Measurements from ENCODE around the gene RHBDD1. TPM values are rescaled to one million over a fixed set of nuclear protein-coding genes. Genes with fewer than 3 reads are reported as not detected.
A peak's percentile ranks its signal among the peaks of the same experiment; 100 is the strongest.

Gene RHBDD1
- polyA plus RNA-seq, 2 donors, result 3.9 to 5.2 TPM

- no peaks in the 10 kb centered on the region for H3K36me3 ChIP-seq (ENCODE audit: control insufficient read depth in 2 of 2, insufficient read depth in 2 of 2, low read length in 1 of 2)
- WGBS, 2 donors, result 0 to 1% methylated on average over 32 to 82 of the region's 82 CpGs
- no peaks in the 10 kb centered on the region for H3K27me3 ChIP-seq (ENCODE audit: control insufficient read depth in 1 of 2, insufficient read depth in 2 of 2, low read length in 2 of 2)
- H3K27ac ChIP-seq (ENCODE audit: low read depth in 2 of 2, low read length in 1 of 2), result peak within 1 kb of the TSS; percentile 75 to 76
- peaks cover 7 to 23% of the 10 kb centered on the region in 2 donors for H3K4me1 ChIP-seq (ENCODE audit: control insufficient read depth in 2 of 2, insufficient read depth in 2 of 2, low read length in 1 of 2)
- peak within 1 kb of the TSS; percentile 59 to 70 for H3K4me3 ChIP-seq (ENCODE audit: low read depth in 1 of 2, low read length in 2 of 2)
- H3K9me3 ChIP-seq (ENCODE audit: control insufficient read depth in 2 of 2, insufficient read depth in 1 of 2, low read depth in 1 of 2, low read length in 1 of 2), result peaks cover 0 to 4% of the 10 kb centered on the region in 2 donors
Measured at GRCh38 chr2:226799211-226799975, 36.5 kb upstream of the RHBDD1 start, which contains the start of gene IRS1. TSS of gene IRS1 (minus strand) at chr2:226799820. CDS start at chr2:226798738, 1,082 bp downstream.

GRCh38 chr2:226799976-226800940 lies 35.6 kb upstream of the RHBDD1 start:
- no peaks in the 10 kb centered on the region for H3K27me3 ChIP-seq (ENCODE audit: control insufficient read depth in 1 of 2, insufficient read depth in 2 of 2, low read length in 2 of 2)
- H3K27ac ChIP-seq (ENCODE audit: low read depth in 2 of 2, low read length in 1 of 2), result peak overlapping the region; percentile 75 to 76
- peaks cover 0 to 4% of the 10 kb centered on the region in 2 donors for H3K9me3 ChIP-seq (ENCODE audit: control insufficient read depth in 2 of 2, insufficient read depth in 1 of 2, low read depth in 1 of 2, low read length in 1 of 2)
- WGBS, 2 donors, result 4% methylated on average over 31 to 39 of the region's 39 CpGs
- peaks cover 7 to 22% of the 10 kb centered on the region in 2 donors for H3K4me1 ChIP-seq (ENCODE audit: control insufficient read depth in 2 of 2, insufficient read depth in 2 of 2, low read length in 1 of 2)
- H3K4me3 ChIP-seq (ENCODE audit: low read depth in 1 of 2, low read length in 2 of 2), result peak overlapping the region; percentile 59 to 70
- H3K36me3 ChIP-seq (ENCODE audit: control insufficient read depth in 2 of 2, insufficient read depth in 2 of 2, low read length in 1 of 2), result no peaks in the 10 kb centered on the region

- Histone ChIP-seq H3K36me3 (ENCODE audit: control insufficient read depth in 2 of 2, insufficient read depth in 2 of 2, low read length in 1 of 2) (no peaks in the 10 kb centered on the region), H3K9me3 (ENCODE audit: control insufficient read depth in 2 of 2, insufficient read depth in 1 of 2, low read depth in 1 of 2, low read length in 1 of 2) (peaks cover 0 to 4% of the 10 kb centered on the region in 2 donors), H3K27me3 (ENCODE audit: control insufficient read depth in 1 of 2, insufficient read depth in 2 of 2, low read length in 2 of 2) (no peaks in the 10 kb centered on the region), H3K27ac (ENCODE audit: low read depth in 2 of 2, low read length in 1 of 2) (peak overlapping the region; percentile 75 to 76), H3K4me1 (ENCODE audit: control insufficient read depth in 2 of 2, insufficient read depth in 2 of 2, low read length in 1 of 2) (peaks cover 7 to 14% of the 10 kb centered on the region in 2 donors), H3K4me3 (ENCODE audit: low read depth in 1 of 2, low read length in 2 of 2) (peak overlapping the region; percentile 16 to 59)
- WGBS, 2 donors, result 3 to 5% methylated on average over 33 of the region's 33 CpGs
Measured at GRCh38 chr2:226800941-226801784, 34.7 kb upstream of the RHBDD1 start.

GRCh38 chr2:226802573-226802972 lies 33.3 kb upstream of the RHBDD1 start:
- Histone ChIP-seq H3K4me1 (ENCODE audit: control insufficient read depth in 2 of 2, insufficient read depth in 2 of 2, low read length in 1 of 2) (peaks cover 6 to 7% of the 10 kb centered on the region in 2 donors), H3K36me3 (ENCODE audit: control insufficient read depth in 2 of 2, insufficient read depth in 2 of 2, low read length in 1 of 2) (no peaks in the 10 kb centered on the region), H3K4me3 (ENCODE audit: low read depth in 1 of 2, low read length in 2 of 2) (no peak overlapping the region), H3K27ac (ENCODE audit: low read depth in 2 of 2, low read length in 1 of 2) (no peak overlapping the region), H3K27me3 (ENCODE audit: control insufficient read depth in 1 of 2, insufficient read depth in 2 of 2, low read length in 2 of 2) (no peaks in the 10 kb centered on the region), H3K9me3 (ENCODE audit: control insufficient read depth in 2 of 2, insufficient read depth in 1 of 2, low read depth in 1 of 2, low read length in 1 of 2) (peaks cover 0 to 4% of the 10 kb centered on the region in 2 donors)
- 0 to 1% methylated on average over 4 of the region's 4 CpGs for WGBS, 2 donors

- Histone ChIP-seq H3K27ac (ENCODE audit: low read depth in 2 of 2, low read length in 1 of 2) (no peak overlapping the region), H3K9me3 (ENCODE audit: control insufficient read depth in 2 of 2, insufficient read depth in 1 of 2, low read depth in 1 of 2, low read length in 1 of 2) (no peaks in the 10 kb centered on the region), H3K4me3 (ENCODE audit: low read depth in 1 of 2, low read length in 2 of 2) (no peak overlapping the region), H3K36me3 (ENCODE audit: control insufficient read depth in 2 of 2, insufficient read depth in 2 of 2, low read length in 1 of 2) (no peaks in the 10 kb centered on the region), H3K27me3 (ENCODE audit: control insufficient read depth in 1 of 2, insufficient read depth in 2 of 2, low read length in 2 of 2) (no peaks in the 10 kb centered on the region), H3K4me1 (ENCODE audit: control insufficient read depth in 2 of 2, insufficient read depth in 2 of 2, low read length in 1 of 2) (peaks cover 0 to 5% of the 10 kb centered on the region in 2 donors)
- 72 to 82% methylated on average over 1 of the region's 1 CpG for WGBS, 2 donors
Measured at GRCh38 chr2:226803410-226803809, 32.4 kb upstream of the RHBDD1 start.

GRCh38 chr2:226813148-226813701 lies 22.6 kb upstream of the RHBDD1 start:
- Histone ChIP-seq H3K36me3 (ENCODE audit: control insufficient read depth in 2 of 2, insufficient read depth in 2 of 2, low read length in 1 of 2) (no peaks in the 10 kb centered on the region), H3K27ac (ENCODE audit: low read depth in 2 of 2, low read length in 1 of 2) (no peak overlapping the region), H3K9me3 (ENCODE audit: control insufficient read depth in 2 of 2, insufficient read depth in 1 of 2, low read depth in 1 of 2, low read length in 1 of 2) (no peaks in the 10 kb centered on the region), H3K4me1 (ENCODE audit: control insufficient read depth in 2 of 2, insufficient read depth in 2 of 2, low read length in 1 of 2) (peaks cover 0 to 2% of the 10 kb centered on the region in 2 donors), H3K27me3 (ENCODE audit: control insufficient read depth in 1 of 2, insufficient read depth in 2 of 2, low read length in 2 of 2) (no peaks in the 10 kb centered on the region), H3K4me3 (ENCODE audit: low read depth in 1 of 2, low read length in 2 of 2) (no peak overlapping the region)
- 94 to 96% methylated on average over 1 of the region's 1 CpG for WGBS, 2 donors

- H3K9me3 ChIP-seq (ENCODE audit: control insufficient read depth in 2 of 2, insufficient read depth in 1 of 2, low read depth in 1 of 2, low read length in 1 of 2), result no peaks in the 10 kb centered on the region
- H3K27me3 ChIP-seq (ENCODE audit: control insufficient read depth in 1 of 2, insufficient read depth in 2 of 2, low read length in 2 of 2), result no peaks in the 10 kb centered on the region
- H3K4me3 ChIP-seq (ENCODE audit: low read depth in 1 of 2, low read length in 2 of 2), result no peak overlapping the region
- 59 to 67% methylated on average over 3 of the region's 3 CpGs for WGBS, 2 donors
- no peaks in the 10 kb centered on the region for H3K36me3 ChIP-seq (ENCODE audit: control insufficient read depth in 2 of 2, insufficient read depth in 2 of 2, low read length in 1 of 2)
- no peak overlapping the region for H3K27ac ChIP-seq (ENCODE audit: low read depth in 2 of 2, low read length in 1 of 2)
- peaks cover 0 to 2% of the 10 kb centered on the region in 2 donors for H3K4me1 ChIP-seq (ENCODE audit: control insufficient read depth in 2 of 2, insufficient read depth in 2 of 2, low read length in 1 of 2)
Measured at GRCh38 chr2:226818930-226819329, 16.9 kb upstream of the RHBDD1 start.

- H3K9me3 ChIP-seq (ENCODE audit: control insufficient read depth in 2 of 2, insufficient read depth in 1 of 2, low read depth in 1 of 2, low read length in 1 of 2), result no peaks in the 10 kb centered on the region
- 68 to 74% methylated on average over 2 of the region's 2 CpGs for WGBS, 2 donors
- H3K36me3 ChIP-seq (ENCODE audit: control insufficient read depth in 2 of 2, insufficient read depth in 2 of 2, low read length in 1 of 2), result no peaks in the 10 kb centered on the region
- H3K27me3 ChIP-seq (ENCODE audit: control insufficient read depth in 1 of 2, insufficient read depth in 2 of 2, low read length in 2 of 2), result no peaks in the 10 kb centered on the region
- no peak overlapping the region for H3K4me3 ChIP-seq (ENCODE audit: low read depth in 1 of 2, low read length in 2 of 2)
- no peak overlapping the region for H3K27ac ChIP-seq (ENCODE audit: low read depth in 2 of 2, low read length in 1 of 2)
- H3K4me1 ChIP-seq (ENCODE audit: control insufficient read depth in 2 of 2, insufficient read depth in 2 of 2, low read length in 1 of 2), result no peaks in the 10 kb centered on the region
Measured at GRCh38 chr2:226825056-226825455, 10.8 kb upstream of the RHBDD1 start.

Data from esophagus (tissue), 2 donors.